GM18498 (cell line): Measurements from ENCODE around the gene OBP2B.
"Not testable (repeated sequence)": the region's sequence is repeated elsewhere in the genome, so short reads cannot be mapped to it uniquely, and the experiment has no call there.

Source experiments
- ATAC-seq: cut with Tn5 transposase; IDR thresholded peaks from one replicate; pipeline ENCODE4 v1.9.1; 2021; ENCODE audit warnings: mild to moderate bottlenecking, moderate library complexity; ENCODE audit not compliant: unreplicated experiment

Gene OBP2B

DNA sequence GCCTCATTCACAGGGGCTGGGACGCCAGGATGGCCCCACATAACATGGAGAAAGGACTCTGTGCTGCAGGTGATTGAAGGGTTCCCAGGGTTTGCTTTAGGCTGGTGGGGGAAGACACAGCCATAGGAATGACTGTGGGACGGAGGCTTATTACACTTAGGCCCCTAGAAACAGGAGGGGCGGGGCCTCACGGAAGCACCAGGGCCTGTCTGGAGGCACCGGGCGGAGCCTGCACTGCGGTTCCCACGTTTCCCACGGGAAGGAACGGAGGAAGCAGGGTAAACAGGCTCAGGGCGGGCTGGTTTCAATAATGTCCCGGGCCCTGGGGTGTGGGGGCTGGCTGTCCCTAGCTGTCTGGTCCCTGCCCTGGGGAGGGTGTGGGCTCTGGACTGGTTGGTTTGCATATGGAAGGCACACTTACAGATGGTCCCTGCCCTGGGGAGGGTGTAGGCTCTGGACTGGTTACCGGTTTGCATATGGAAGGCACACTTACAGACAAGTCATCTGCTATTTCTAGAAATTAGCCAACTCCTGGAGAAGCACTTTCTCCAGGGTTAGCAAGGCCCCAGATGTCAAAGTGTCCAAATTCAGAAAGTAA lies 14.2 kb upstream of the OBP2B start:
- ATAC-seq = not testable (repeated sequence)

DNA sequence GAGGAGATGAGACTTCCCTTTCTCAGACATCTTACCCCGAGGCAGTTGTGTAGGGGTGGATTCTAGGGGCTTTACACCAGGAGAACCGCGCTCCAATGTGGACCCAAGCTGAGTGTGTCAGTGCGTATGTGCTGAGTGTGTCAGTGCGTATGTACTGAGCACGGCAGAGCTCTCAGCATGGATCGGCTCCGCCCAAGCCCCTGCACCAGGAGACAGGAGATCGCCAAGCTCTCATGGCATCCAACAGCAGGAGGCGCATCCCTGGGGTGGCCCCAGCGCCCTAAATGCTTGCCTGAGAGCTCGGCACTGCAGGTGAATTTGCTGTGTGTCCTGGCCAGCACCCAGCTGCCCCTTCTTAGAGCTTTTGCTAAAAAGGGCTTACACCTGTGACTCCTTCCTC lies 12.9 kb upstream of the OBP2B start:
- not testable (repeated sequence) for ATAC-seq

DNA sequence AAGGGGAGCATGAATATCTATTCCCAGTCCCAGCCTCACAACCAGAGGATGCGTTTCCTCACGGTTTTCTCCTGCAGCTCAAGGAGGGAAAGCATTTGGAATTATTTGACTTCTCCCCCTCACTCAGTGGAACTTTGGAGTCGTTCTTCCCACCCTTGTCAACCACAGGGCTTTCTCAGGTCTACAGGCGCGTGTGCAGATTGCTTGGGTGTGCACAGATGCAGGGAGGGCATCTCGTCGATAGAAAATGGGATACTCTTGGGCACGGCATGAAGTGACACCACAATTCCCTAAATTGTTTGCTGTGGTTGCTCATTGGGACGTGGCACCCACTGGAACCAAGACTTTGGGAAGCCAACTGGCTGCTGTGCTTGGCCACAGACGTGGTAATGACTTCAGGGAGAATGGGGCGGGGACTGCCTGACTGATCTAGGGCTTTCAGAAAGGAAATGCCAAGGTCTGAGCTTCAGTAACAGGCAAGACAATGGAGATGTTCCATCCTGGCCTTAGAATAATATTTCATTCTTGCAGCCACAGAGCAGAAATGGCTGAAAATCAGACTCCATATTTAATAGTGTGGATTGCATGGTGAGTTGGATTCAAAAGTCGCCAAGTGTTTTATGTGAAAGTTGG lies 12.2 kb upstream of the OBP2B start:
- ATAC-seq = no peak

DNA sequence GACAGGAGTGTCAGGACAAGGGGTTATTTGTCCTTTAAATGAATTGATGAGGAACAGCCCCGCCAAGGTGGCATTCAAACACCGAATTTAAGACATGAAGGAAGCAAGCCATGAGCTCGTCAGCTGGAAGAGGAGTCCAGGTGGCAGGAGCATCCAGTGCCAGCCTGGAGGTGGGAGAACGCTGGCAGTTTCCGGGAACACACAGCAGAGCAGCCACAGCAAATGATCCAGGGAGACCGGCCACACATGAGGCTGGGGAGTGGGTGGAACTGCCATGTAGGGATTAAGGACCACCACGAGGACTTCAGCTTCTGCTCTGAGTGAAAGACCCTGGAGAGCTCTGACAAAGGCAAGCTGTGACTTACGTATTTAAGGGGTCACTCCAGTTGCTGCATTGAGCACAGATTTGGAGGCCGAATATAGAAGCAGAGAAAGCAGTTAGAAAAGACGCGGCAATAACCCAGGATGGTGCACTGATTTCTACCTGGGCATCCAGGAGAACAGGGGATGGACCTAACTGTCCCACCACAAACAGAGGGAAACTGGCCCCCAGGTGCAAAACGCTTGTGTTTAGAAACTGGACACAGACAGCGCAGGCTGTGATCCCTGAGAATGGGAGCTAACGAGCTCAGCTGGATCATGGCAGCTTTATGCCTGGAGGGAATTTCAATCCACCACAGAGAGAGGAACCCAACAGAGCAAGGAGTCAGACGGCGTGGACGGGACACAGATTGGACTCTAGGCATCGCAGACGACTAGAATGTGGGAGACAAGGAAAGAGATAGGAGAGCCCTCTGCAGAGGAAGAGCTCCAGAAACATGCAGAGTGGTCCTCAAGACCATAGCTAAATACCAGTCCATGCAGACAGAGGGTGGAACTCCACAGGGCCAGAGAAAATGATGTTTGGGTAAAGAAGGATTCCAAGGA lies 9.3 kb upstream of the OBP2B start:
- not testable (repeated sequence) for ATAC-seq

DNA sequence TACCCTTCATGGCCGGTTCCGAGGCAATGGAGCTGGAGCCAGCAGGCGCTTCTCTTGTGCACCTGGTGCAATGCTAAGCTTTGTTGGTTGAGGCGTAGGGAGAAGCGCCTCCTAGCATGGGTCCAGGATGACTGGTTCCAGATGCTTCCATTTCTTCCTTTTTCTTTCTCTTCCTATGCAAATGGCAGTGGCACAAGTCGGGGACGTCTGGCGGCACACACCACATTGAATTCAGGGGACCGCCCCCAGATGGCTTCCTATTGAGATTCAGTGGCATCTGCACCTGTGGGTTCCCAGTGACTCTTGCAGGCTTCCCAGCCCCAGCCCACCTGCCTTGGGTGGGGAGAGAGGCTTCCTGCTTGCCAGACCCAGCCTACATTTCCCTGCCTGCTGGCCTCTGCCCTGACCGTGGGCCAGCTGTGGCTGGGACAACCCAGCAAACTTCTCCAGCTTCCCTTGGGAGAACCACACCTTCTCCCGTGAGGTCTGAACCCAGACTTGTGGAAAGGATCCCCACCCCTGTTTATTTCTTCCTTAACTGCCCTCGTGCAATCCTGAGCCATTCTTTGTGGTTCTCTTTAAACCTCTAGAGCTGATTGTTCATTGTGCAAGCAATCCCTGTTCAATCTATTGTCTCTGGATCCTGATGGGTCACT lies 8.4 kb upstream of the OBP2B start:
- ATAC-seq = not testable (repeated sequence)

DNA sequence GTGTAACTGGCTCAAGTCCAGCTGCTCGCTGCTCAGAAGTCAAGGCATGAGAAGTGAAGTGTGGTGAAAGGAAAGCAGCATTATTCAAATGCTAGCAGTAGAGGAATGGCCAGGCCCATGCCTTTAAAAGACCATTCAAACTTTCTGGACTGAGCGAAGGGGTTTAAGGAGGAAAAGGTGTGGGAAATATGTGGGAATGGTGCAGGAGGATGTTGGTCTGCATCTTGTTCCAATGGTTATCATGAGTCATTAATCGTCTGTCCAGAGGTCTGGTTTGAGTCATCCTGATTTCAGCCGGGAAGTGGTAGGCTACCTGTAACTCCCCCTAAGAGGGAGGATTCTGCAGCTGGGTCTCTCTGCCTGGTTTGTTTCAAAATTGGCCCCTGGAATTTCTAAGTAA lies 5.2 kb upstream of the OBP2B start:
- ATAC-seq = not testable (repeated sequence)

DNA sequence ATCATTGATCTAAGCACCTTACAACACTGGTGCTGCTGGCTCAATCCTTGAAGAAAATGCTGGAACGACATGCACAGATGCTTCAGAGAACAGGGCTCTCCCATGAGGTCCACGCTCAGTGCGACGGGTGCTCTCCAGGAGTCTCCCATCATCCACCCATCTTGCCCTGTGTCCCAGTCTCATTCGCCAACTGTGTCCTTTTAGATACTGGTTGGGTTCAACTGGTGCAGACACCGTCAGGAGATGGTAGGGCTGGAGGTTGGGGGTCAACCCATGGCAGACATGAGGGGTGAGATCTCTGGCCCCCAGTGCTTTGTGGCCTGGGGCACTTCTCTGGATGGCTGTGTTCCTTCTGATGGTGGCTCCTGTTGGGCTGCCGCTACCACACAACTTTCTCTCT lies 1.6 kb upstream of the OBP2B start:
- ATAC-seq = no peak

DNA sequence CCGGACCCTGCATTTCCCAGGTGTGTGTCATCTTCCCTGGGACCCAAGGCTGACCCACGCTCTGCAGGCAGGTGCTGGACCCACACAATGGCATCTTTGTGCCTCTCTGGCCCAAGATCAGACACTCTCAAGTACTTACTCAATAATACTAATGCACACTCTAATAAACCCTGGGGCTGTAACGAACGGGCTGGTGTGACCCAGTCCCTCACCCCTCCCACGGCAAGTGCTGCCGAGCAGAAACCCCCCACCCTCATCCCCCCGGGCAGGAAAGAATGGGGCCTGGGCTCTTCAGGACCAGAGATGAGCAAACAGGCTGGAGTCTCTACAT lies 1.1 kb upstream of the OBP2B start:
- ATAC-seq = no peak

DNA sequence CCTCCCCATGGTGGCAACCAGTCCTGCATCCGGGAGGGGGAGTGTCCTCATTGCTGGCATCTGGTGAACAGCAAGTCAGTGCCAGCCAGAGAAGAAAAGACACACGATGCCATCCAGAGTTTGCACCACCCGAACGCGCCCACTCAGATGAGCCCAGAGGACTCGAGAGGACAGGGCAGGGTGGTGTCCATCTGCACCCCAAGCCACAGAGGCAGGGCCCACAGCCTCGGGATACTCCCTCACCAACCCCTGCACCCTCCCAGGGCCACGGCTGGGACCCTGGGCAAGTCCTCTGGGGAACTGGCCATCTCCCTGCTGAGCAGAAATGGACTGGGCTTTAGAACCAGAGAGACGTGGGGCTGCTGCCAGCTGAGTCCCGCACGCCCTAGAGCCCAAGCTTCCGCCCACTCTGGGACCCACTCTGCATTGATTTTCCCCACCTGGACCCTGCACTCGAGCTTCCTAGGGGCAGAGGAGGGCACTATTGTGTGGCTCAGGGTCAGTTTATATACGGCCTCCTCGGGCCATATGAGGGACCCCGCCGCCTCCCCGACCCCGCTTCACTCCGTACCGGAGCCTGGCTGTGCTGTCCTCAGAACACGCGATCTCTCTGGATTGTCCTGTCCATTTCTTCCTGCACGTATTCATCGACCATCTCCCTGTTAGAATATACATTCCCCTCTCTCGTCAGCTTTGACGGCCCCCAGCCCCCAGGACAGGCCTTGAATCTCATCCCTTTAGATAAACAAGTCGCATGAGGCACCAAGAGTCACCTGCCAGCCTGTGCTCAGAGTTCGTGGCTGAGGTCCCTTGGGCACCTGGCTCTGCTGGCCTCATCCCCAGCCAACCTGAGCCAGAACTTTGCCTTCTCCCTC lies 514 bp upstream of the OBP2B start:
- ATAC-seq = not testable (repeated sequence)

DNA sequence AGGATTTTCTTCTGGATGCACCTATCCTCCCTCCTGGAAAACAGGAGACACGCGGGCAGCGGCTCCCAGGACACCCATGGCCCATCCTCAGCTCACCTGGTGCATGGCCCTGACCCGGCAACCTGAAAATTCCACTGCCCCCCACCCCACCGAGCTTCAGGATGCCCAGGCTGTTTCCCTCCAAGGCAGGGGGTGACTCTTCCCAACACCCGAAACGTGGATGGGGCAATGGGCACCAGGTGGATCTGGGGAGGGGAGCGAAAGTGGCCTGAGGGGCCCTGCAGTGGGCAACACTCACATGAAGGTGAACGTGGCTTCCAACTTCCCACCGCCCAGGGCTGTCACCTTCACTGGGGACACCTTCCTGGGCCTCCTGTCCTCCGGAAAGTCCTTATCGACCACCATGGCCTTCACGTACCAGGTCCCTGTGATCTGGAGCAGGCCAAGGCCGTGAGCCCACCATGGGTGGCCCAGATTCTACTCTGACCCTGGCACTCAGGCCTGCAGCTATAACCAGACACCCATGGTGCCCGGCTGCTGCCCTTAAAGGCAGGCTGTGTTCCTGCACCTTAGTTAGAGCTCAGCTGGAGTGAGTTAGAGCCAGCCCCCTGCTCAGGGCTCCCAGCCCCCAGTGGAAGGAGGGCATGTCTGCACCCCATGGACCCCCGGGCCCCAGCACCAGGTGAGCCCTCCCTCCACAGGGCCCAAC lies 725 bp downstream of the OBP2B start:
- ATAC-seq = not testable (repeated sequence)

DNA sequence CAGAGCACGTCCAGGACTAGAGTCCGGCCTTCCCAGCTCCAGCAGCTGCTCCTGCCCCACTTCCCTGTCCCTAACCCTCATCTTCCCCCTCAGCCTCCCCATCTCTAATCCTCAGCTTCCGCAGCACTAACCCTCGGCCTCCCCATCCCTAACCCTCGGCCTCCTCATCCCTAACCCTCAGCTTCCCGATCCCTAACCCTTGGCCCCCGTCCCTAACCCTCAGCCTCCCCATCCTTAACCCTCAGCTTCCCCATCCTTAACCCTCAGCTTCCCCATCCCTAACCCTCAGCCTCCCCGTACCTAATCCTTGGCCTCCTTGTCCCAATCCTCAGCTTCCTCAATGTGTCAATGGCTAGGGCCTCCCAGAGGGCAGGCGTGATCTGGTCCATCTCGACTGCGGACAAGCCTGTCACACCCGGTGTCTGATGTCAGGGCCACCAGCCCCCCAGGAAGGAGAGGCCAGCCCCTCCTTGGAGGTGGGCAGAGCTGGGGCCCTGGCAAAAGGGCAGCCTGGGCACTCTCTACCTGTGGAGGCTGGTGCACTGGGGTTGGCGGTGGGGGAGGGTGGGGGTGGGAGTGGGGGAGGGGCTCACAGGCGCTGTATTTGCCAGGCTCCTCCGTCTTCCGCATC lies 1.4 kb downstream of the OBP2B start:
- ATAC-seq = no peak

DNA sequence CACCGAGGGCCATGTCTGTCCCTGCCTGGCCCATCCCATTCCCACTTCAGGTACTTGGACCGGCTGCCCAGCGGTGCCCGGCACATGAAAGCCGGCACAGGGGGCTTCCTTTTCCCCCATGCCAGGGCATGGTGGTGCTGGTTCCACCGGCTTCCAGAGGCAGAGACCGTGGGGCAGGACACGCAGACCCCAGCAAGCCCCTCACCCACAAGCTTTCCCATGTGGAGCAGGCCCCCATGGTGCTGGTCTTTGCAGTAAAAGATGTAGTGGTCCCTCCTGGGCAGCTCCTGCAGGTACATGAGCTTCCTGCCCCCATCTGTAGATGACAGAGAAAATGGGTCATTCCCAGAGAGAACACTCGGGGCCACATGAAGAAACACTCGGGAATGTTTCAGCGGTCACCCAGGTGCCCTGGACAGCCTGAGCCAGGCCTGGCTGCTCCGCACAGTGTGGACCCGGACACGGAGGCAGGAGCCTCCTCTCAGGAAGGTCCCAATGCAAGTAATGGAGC lies 2.0 kb downstream of the OBP2B start:
- no peak for ATAC-seq

DNA sequence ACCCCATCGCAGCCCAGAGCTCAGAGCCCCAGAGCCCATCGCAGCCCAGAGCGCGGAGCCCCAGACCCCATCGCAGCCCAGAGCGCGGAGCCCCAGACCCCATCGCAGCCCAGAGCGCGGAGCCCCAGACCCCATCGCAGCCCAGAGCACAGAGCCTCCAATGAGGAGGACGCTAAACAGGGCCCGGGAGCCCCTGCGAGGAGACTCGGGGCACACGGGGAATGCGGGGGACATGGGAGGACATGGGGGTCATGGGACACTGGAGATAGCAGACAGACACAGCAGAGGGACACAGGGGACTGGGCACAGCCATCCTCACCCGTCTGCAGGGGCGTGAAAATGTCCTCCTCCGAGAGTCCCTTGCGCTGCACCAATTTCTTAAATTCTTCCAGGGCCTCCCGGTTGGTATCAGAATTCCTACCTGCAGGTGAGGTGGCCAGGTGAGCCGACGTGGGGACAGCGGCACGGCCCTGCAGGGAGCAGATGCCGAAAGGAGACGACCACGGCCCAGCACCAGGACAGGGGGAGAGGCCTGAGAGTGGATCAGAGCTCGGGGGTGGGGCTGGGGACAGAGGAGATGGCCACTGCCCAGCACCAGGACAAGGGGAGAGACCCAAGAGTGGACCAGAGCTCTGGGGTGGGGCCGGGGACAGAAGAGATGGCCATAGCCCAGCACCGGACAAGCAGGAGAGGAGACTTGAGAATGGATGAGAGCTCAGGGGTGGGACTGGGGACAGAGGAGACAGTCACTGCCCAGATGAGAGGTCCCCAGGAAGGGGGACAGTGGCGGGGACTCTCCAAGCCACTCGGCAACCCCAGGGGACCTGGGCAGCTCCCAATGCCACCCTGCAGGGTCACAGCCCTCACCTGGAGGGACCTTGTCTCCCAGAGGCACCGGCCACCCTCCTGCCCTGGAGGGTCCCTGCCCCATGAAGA lies 2.8 kb downstream of the OBP2B start:
- ATAC-seq = no peak

DNA sequence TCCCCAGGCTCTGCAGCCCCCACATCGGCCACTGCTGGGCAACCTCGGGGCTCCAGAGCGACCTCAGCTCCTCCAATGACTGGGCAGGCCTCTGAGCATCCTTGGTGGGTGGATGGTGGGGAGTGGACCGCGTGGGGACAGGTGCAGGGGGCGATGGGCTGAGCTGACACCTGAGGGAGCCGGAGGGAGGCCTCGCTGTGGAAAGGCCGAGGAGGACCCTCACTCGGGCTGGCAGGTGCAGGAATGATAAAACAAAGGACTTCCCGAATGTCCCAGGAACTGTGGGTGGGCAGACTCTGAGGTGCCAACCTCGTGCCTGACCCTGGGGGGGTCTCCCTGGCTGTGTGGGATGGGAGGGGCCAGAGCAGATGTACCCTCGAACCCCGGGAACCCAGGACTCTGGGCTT lies 3.6 kb downstream of the OBP2B start:
- ATAC-seq = not testable (repeated sequence)

DNA sequence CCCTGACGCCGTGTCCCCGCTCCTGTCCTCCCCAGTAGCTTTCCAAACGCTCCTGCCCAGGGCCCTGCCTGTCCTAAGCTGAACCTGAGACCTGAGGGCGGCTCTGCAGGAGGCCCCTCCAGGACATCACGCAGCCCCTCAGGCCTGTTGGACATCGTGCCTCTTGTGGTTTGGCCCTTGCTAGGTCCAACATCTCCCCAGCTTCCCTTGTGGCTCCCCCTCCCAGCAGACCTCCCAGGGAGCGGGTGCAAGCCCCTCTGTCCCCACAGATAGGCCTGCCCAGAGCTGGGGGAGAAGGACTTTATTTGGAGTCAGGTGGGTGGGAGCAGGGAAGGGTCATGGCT lies 4.1 kb downstream of the OBP2B start:
- ATAC-seq = no peak

DNA sequence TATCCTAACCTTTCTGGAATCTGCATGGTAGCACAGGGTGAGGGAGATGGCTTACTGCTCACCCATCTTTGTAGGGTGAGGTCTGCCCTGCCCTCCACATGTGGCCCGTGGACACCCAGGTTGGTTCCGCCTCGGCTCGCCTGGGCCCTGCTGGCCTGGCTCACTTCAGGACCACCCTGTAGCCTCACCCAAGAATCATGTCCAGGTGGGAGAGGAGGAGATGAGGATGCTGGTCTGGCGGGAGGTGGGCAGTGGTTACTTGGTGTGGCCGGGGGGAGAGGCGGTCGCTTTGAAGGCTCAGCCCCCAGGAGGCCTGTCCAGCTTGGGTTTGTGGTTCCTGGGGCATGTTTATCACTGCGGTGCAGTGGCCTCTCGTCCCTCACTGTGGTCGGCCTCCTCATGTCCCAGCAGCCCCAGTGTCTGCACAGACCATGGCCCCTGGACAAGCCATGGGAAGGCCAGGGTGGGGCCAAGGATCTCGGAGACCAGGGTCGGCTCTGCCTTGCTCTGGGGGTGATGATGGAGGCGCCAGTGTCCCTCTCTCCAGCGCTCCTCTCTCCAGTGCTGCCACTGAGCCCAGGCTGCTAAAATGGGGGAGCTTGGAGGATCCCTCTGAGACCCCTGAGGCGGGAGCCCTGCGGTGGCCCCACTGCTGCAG lies 4.6 kb downstream of the OBP2B start:
- no peak for ATAC-seq

DNA sequence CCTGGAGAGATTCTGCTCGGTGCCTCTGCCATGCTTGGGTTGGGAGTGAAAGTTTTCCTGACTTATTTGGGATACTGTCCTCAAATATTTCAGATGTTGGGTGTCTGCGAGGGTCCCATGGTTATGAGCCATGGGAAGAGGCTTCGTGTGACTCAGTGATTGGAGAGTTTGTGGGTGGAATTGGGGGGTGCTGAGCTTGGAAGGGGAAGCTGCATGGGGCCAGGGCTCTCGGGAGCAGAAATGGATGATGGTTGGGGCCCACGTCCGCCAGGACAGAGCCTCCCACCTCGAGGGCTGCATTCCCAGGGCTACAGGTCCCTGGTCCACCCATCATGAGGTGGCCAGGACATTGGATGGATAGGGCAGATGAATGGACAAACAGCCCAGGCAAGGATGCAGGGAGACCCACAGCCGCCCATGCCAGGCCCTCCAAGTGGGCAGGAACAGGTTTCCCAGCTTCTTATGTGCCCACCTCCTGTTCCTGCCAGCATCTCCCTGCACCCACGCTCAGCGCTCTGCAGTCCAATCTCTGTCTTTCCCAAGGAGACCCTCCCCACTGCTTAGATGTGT lies 5.5 kb downstream of the OBP2B start:
- ATAC-seq = no peak
